ENCODE measurements around the gene ANK3. TPM values are rescaled to one million over a fixed set of nuclear protein-coding genes. Genes with fewer than 3 reads are reported as not detected.

ANK3 gene
- total RNA-seq (0.50 and 1.3 TPM in 2 replicates), polyA plus RNA-seq (0.79 and 2.7 TPM in 2 replicates), polyA minus RNA-seq (ENCODE audit: low replicate concordance) (0.94 and 5.1 TPM in 2 replicates)
- 0.44 and 1.3 TPM in 2 replicates for polyA plus RNA-seq (2012)

DNA sequence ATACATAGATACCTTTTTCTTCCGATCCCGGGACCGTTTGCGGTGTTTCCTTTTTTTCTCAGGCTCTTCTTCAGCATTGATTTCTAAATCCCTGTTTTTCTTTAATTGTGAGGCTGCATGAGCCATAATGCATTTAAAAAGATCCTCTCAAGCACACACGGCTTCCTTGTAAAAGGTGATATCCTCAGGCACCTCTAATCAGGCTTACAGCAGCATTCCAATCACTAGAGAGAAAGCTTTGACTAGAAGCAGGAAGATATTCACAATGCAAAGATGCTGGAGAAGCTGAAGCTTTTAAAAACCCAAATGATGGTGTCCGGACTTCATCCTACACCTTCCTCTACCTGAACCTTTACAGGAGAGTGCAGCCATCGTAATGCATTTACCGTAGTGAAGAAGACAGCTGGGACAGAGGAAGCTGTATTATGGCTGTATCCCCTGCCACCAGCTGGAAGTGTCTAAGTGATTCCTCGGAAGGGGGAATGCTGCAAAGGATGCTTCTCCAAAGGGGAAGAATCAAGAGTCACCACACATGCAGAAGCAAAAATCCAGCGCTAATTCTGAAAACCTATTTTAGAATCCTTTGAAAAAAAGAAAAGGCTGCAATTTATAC is at the start of gene ANK3:
Gene ANK3 (minus strand): TSS at position 463 of the 613 bp plus-strand sequence. CDS start 337 bp downstream, at position 126.
- TF ChIP-seq, protein P1, sequence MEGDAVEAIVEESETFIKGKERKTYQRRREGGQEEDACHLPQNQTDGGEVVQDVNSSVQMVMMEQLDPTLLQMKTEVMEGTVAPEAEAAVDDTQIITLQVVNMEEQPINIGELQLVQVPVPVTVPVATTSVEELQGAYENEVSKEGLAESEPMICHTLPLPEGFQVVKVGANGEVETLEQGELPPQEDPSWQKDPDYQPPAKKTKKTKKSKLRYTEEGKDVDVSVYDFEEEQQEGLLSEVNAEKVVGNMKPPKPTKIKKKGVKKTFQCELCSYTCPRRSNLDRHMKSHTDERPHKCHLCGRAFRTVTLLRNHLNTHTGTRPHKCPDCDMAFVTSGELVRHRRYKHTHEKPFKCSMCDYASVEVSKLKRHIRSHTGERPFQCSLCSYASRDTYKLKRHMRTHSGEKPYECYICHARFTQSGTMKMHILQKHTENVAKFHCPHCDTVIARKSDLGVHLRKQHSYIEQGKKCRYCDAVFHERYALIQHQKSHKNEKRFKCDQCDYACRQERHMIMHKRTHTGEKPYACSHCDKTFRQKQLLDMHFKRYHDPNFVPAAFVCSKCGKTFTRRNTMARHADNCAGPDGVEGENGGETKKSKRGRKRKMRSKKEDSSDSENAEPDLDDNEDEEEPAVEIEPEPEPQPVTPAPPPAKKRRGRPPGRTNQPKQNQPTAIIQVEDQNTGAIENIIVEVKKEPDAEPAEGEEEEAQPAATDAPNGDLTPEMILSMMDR (conservative IDR thresholded peaks at IDR 0.05 in 1 of 2, IDR thresholded peaks at IDR 0.05 in 1 of 2; ENCODE audit: low read depth in 1 of 2, low read length in 2 of 2): no peak
- no peak for TF ChIP-seq EZH2 (IDR thresholded peaks at IDR 0.05; ENCODE audit: low read length, missing control alignments)
- Histone ChIP-seq H3K9me3 (ENCODE audit: control insufficient read depth, insufficient read depth, low read depth, low read length) (no peaks in the 10 kb centered on the region), H3K36me3 (ENCODE audit: control insufficient read depth, insufficient read depth, low read length) (no peaks in the 10 kb centered on the region), H3K9ac (ENCODE audit: insufficient read depth, low read length) (no peak within 1 kb of the TSS), H3K79me2 (ENCODE audit: control insufficient read depth, insufficient read depth, low read length) (no peaks in the 10 kb centered on the region), H3K27ac (ENCODE audit: insufficient read depth, low read length) (no peak within 1 kb of the TSS), H3K4me1 (ENCODE audit: control insufficient read depth, extremely low read depth, insufficient read depth, low read length) (peaks cover 6% of the 10 kb centered on the region), H3K4me3 (replicated peaks in 1 of 4; ENCODE audit: control extremely low read depth in 1 of 4, insufficient read depth in 1 of 4, low read depth in 3 of 4, low read length in 4 of 4) (no peak within 1 kb of the TSS), H3K4me2 (ENCODE audit: extremely low read depth, insufficient read depth, low read length) (no peak within 1 kb of the TSS), H2AFZ (ENCODE audit: low read length) (no peak within 1 kb of the TSS), H4K20me1 (ENCODE audit: control insufficient read depth, extremely low read depth, insufficient read depth, low read length) (no peaks in the 10 kb centered on the region), H3K27me3 (ENCODE audit: control insufficient read depth, insufficient read depth, low read length) (no peaks in the 10 kb centered on the region)
- no peak for DNase-seq (ENCODE audit: low read depth in 2 of 2)

DNA sequence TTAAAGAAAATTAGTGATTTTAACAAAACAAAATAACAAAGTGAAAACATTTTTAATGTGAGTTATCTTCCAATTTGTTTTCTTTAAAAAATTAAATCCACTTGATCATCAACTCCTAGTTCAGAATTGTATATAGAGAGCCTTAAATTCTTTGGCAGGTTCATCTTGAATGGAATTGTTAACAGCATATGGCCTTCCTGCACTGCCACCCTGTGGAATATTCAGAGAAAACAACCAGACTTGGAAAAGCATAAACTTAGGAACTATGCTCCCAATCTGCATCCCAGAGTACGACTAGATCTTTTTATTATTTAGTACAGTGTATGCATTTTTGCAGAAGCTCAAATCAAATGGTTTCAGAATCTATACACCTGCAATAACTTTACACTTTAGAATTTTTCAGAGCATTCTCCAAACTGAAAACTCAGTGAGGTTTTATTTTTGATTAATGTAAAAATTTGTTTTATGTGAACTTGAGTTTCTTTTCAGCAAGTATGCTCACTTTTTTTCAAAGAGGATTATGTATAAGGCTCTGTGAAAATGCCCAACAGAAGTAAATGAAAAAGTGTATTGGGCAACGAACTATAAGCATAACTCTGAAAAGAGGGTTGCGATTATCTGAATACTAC is 44.9 kb upstream of the ANK3 start:
- Histone ChIP-seq H3K4me3 (replicated peaks in 1 of 4; ENCODE audit: control extremely low read depth in 1 of 4, insufficient read depth in 1 of 4, low read depth in 3 of 4, low read length in 4 of 4) (no peak overlapping the region), H3K36me3 (ENCODE audit: control insufficient read depth, insufficient read depth, low read length) (no peaks in the 10 kb centered on the region), H2AFZ (ENCODE audit: low read length) (no peak overlapping the region), H3K9ac (ENCODE audit: insufficient read depth, low read length) (no peak overlapping the region), H4K20me1 (ENCODE audit: control insufficient read depth, extremely low read depth, insufficient read depth, low read length) (no peaks in the 10 kb centered on the region), H3K27ac (ENCODE audit: insufficient read depth, low read length) (no peak overlapping the region), H3K27me3 (ENCODE audit: control insufficient read depth, insufficient read depth, low read length) (no peaks in the 10 kb centered on the region), H3K4me1 (ENCODE audit: control insufficient read depth, extremely low read depth, insufficient read depth, low read length) (peaks cover 3% of the 10 kb centered on the region), H3K9me3 (ENCODE audit: control insufficient read depth, insufficient read depth, low read depth, low read length) (no peaks in the 10 kb centered on the region), H3K4me2 (ENCODE audit: extremely low read depth, insufficient read depth, low read length) (no peak overlapping the region), H3K79me2 (ENCODE audit: control insufficient read depth, insufficient read depth, low read length) (no peaks in the 10 kb centered on the region)
- peak; percentile 54 to 80 for DNase-seq (ENCODE audit: low read depth in 2 of 2)
- TF ChIP-seq EZH2 (IDR thresholded peaks at IDR 0.05; ENCODE audit: low read length, missing control alignments): no peak
- TF ChIP-seq, protein P1 (conservative IDR thresholded peaks at IDR 0.05 in 1 of 2, IDR thresholded peaks at IDR 0.05 in 1 of 2; ENCODE audit: low read depth in 1 of 2, low read length in 2 of 2): peak; percentile 60 to 62

DNA sequence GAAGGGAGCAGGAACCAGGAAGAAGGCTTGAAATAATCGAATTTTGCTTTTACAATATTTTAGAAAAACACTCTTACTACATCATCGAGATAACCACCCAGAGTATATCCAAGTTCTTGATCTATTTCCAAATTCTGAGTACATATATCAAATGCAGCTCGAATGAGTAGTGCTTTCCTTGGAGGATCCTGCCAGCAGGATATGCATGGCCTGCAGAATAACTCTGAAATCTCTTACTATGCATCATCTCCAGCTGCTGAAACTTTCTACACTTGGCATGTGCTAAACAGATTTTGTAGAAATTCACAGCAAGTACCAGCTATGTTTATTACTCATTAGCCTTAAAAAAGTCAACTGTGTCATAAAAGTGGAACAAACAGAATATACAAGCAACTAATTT is 44.0 kb upstream of the ANK3 start:
- no peak overlapping the region for H2AFZ ChIP-seq (ENCODE audit: low read length)
- no peak for TF ChIP-seq EZH2 (IDR thresholded peaks at IDR 0.05; ENCODE audit: low read length, missing control alignments)
- TF ChIP-seq, protein P1 (conservative IDR thresholded peaks at IDR 0.05 in 1 of 2, IDR thresholded peaks at IDR 0.05 in 1 of 2; ENCODE audit: low read depth in 1 of 2, low read length in 2 of 2): no peak
- H3K27me3 ChIP-seq (ENCODE audit: control insufficient read depth, insufficient read depth, low read length): no peaks in the 10 kb centered on the region
- H3K36me3 ChIP-seq (ENCODE audit: control insufficient read depth, insufficient read depth, low read length): no peaks in the 10 kb centered on the region
- H3K4me3 ChIP-seq (replicated peaks in 1 of 4; ENCODE audit: control extremely low read depth in 1 of 4, insufficient read depth in 1 of 4, low read depth in 3 of 4, low read length in 4 of 4): no peak overlapping the region
- no peaks in the 10 kb centered on the region for H4K20me1 ChIP-seq (ENCODE audit: control insufficient read depth, extremely low read depth, insufficient read depth, low read length)
- H3K9ac ChIP-seq (ENCODE audit: insufficient read depth, low read length): no peak overlapping the region
- no peak overlapping the region for H3K27ac ChIP-seq (ENCODE audit: insufficient read depth, low read length)
- H3K79me2 ChIP-seq (ENCODE audit: control insufficient read depth, insufficient read depth, low read length): no peaks in the 10 kb centered on the region
- no peaks in the 10 kb centered on the region for H3K9me3 ChIP-seq (ENCODE audit: control insufficient read depth, insufficient read depth, low read depth, low read length)
- DNase-seq (ENCODE audit: low read depth in 2 of 2): peak; percentile 89 to 91
- H3K4me2 ChIP-seq (ENCODE audit: extremely low read depth, insufficient read depth, low read length): no peak overlapping the region
- peaks cover 6% of the 10 kb centered on the region for H3K4me1 ChIP-seq (ENCODE audit: control insufficient read depth, extremely low read depth, insufficient read depth, low read length)

Measured in fibroblast of lung (primary cell).